ENCODE measurements around the gene NKAIN2.

Gene NKAIN2

DNA sequence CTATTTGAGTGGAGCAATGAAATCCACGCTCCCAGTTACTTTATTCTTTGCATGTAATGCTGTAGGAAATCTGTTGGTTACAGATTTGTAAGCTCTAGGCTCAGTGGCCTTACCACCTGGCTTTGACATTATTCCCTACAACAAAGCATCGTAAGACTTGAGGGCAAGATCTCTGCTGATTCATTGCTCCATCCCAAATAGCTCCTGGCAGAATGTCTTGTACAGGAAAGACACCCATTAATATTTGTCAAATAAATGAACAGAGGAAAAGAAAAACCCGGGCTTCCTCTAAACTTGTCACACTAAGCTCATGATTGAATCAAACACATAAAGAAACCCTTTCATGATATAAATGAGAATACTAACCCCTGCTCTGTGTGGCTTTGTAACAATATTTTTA lies 801.1 kb downstream of the NKAIN2 start:
- no peak for DNase-seq (ENCODE audit: low read depth)

DNA sequence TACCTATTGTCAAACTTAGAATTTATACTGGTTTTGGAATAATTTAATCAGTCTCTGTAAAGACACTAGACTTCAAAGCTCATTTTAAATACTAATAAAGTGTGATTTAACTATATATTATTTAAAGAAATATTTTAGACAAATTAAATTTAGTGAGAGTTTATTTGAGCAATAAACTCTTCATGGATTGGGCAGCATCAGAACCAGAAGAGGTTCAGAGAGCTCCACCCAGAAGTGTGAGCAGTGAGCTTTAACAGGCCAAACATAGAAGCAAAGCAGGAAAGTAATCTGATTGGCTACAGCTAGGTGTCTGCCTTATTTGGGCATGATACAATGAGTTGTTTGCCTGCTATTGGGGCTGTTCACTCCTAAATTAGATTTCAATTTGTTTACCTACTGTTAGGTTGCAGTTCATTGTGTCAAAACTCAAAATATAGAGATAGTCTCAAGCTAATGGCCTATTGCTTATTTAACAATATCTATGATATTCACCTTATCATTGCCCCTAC lies 803.5 kb downstream of the NKAIN2 start:
- no peak for DNase-seq (ENCODE audit: low read depth)

DNA sequence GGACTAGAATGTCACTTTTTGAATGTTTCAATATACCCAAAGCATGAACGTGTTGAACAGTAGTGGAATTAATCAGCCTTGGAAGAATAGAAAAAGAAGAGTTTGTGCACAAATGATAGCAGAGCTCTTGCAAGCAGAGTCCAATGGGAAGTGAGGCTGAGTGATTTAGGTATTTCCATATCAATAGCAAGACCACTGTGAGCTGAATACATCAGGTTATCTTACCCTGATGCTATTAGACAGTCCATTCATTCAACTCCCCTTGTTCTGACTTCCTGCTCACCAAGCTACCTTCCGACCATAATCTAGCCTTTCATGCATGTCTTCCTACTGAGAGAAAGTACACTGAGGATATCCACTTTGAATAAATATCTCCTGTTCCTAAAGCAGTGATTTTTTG lies 809.4 kb downstream of the NKAIN2 start:
- no peak for DNase-seq (ENCODE audit: low read depth)

DNA sequence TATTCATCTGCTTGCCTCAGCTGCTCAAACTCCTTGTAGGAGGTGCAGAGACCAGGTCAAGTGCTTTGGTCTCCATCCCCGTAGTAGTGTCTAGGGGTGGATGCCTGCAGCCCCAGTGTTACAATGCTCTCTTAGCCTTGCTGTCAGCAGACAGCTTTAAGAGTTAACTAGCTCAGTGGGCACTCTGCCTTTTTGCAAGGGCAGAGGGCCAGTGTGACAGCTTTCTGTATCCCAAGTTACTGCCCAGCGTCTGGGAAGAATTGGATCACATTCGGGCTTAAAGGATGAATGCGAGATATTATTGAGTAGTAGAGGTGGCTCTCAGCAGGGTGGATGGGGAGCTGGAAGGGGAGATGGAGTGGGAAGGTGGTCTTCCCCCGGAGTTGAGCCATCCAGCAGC lies 818.7 kb downstream of the NKAIN2 start:
- DNase-seq (ENCODE audit: low read depth) = no peak

DNA sequence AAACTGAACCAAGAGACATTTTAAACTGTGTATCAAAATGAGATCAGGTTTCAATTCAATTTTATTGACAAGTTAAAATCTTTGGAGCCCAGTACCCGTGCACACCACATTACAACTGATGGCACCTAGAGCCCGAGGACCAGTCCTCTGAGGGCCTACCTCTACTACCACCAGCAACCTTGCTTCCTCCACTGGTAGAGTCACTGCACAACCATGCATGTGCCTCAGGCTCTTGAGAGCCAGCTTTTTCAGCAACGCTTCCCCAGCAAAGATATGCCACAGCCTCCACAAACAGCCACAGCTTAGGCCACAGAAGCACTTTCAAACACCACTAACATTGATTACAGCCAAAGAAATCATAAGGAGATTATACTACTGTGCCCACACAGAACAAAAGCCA lies 830.0 kb downstream of the NKAIN2 start:
- DNase-seq (ENCODE audit: low read depth) = no peak

DNA sequence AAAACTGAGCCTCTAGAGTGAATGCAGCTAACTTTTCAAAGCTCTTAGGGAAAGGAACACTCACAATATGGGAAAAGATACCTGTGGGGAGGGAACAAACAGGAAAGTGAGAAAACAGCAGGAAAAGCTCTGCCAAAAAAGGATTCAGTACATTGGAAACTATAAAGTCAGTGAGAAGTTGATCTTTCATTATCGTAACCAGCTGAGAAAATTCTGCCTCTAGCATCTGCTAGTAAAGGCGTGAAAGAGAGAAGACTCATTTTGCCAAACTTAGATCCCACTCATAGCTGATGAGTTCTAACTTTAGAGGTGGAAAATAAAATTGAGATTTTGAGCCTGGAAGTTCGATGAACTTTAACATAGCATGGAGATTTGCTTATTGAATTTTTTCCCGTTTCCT lies 836.8 kb downstream of the NKAIN2 start:
- DNase-seq (ENCODE audit: low read depth) = no peak

DNA sequence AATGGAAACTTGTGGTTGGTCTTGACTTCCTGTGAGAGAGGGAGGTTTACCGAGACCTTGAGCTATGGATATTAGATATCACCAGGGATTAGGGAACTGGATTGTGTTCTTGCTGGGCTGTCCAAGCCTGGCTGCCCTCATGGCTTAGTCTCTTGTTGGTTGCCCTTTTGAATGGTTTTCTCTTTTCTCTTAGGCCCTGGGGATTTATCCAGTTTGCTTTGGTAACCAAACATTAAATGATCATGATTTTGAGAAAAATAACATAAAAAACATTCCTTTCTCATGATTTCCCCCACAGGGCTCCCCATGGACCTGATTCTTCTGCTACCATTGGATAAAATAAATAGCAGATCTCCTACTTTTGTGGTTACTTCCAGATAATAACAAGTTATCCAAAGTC lies 852.2 kb downstream of the NKAIN2 start:
- no peak for DNase-seq (ENCODE audit: low read depth)

DNA sequence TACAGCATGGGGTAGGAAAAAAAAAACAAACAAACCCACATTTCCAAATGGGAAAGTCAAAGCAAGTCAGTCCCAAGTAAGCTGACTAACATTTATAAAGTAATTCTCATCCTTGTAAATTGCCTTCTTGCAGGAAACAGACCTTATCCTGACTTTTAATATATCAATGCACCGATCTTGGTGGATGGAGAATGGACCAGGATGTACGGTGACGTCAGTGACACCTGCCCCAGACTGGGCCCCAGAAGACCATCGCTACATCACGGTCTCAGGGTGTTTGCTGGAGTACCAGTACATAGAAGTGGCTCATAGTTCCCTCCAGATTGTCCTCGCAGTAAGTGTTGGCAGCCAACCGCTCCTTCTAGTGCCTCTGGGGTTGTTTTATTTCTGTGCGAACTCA lies 854.4 kb downstream of the NKAIN2 start:
- no peak for DNase-seq (ENCODE audit: low read depth)

DNA sequence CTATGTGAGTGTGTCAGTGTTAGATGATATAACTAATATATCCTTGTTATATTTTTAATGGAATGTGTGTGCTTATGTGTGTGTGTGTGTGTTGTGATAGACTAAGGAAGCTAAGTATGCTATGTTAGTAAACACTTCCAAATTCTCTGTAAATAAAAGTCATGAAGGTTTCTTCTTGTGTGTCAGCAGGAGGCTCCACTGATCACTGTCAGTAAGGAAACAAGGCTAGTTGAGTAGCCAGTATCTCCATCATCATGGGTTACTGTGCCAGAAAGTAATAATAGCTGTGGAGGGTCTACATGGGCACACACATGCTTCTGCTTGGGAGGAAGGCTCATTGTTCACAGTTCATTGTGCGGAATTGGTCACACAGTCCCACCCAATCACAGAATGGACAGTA lies 855.8 kb downstream of the NKAIN2 start:
- DNase-seq (ENCODE audit: low read depth) = no peak

DNA sequence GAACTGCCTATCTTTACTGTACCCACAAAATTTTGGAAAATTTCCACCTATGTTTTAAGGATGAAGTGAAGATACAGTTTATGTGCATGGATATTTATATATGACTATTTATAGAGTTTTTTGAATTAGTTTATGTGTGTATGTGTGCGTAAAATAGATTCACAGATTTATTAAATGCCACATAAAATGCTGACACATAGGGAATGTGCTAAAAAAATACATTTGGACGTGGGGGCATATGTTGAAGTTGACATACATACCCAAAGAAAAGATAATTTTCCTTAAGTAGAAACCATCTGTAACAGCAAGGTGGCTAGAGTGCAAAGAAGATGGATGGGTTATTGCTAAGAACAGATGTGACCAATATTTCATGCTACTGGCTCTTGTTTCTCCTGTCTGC lies 856.5 kb downstream of the NKAIN2 start:
- DNase-seq (ENCODE audit: low read depth) = no peak

DNA sequence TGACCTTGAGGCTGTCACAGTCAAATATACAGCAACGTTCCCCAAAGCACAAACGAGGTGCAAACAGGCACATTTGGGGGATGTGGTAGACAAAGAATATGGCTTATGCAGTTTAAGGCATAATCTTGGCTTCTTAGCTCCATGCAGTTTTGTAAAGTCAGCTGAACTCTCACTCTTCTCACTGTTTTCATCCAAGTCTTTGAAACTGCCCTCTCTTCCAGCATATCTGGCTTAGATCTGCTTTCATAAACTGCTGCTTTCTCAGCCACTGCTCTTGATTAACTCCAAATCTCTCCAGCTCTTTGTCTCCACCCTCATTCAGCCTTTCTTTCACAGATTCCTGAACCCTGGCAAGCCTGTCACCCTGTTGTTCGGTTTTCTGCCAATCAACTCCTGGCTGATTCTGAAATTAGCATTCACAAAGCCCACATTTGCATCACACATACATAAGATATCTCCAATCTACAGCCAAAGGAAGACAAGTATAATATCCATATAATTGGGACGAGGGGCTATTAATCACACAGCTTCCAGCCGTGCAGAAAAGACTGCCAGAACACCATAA lies 857.5 kb downstream of the NKAIN2 start:
- DNase-seq (ENCODE audit: low read depth) = no peak

DNA sequence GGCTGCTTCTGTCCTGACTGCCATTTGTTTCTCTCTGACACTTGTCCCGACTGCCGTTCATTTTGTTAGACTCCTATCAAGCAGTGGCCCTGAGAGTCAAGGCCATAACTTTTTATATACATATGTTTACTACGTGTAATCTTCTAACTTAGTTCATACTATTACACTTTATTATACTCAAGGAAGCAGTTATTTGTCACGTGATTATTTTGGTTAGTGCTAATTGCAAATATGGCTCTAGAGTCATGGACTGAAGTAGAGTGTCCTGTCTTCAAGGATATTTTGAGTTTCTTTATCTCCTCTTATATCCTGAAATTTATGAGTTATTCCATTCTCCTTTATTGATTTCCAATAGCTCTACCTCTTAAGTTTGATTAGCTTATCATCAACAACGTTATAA lies 864.4 kb downstream of the NKAIN2 start:
- DNase-seq (ENCODE audit: low read depth) = no peak

DNA sequence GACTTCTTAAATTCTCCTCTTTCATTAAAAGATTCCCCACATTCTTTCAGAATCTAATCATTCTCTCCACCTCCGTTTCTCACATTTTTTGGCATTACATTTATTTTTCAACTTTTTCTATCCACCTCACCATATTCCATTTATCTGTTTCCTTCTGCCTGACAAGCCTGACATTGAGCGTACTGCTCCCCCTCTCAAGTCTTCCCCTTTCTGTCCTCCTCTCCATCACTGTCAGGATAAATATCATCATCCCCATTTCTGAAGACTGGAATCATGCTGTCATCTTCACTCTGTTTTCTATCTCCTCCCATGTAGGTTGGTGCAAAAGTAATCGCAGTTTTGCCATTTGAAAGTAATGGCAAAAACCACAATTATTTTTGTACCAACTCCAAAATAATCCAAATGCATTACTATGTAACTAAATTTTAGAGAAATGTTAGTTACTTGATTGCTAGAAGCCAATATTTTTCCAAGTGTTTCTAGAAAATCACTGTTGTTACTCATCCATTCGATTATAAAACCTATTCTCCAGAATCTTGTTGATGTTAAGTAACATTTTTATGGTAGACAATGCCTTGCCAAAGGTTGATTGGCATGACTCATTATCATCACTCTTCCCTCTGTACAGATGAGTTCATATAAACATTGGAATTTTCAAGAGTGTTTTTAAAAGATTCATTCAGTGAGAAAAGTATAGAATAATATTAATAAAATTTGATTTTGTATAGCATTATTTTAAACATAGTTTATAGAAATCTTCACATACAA lies 866.2 kb downstream of the NKAIN2 start:
- DNase-seq (ENCODE audit: low read depth) = no peak

DNA sequence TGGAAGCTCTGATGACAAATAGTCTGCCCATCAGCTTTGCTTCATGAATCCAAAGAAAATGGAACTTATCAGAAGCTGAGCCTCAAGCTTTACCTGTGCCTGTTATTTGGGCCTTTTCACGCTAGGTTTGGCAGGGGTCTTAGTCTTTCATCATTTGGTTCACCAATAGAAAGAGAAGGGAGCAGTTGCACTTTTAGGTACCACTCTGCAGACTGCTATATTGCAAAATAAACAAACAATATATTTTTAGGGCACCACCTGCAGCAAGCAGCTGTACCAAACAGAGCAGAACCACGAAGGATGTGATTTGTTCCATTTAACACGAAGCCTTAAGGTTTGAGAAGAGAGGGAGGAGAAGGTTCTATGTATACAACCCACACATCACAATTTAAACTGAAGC lies 867.1 kb downstream of the NKAIN2 start:
- DNase-seq (ENCODE audit: low read depth) = no peak

DNA sequence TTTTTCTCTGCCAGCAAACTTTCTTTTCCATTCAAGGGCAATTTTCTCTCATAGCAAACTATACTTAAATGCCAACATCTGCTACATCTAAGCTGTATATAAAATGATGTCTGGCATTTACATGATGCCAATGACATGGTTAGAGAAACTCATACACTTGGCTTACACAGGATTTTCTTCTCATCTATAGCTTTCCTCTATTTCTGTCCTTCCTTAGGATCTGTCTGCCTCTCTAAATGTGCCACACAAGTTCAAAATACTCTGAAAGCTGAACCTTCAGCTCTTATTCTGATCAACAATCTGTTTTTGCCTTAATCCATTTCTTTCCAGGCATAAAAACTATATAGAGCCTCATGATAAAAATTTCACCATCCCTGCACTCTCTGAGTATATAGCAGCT lies 867.7 kb downstream of the NKAIN2 start:
- DNase-seq (ENCODE audit: low read depth) = no peak

DNA sequence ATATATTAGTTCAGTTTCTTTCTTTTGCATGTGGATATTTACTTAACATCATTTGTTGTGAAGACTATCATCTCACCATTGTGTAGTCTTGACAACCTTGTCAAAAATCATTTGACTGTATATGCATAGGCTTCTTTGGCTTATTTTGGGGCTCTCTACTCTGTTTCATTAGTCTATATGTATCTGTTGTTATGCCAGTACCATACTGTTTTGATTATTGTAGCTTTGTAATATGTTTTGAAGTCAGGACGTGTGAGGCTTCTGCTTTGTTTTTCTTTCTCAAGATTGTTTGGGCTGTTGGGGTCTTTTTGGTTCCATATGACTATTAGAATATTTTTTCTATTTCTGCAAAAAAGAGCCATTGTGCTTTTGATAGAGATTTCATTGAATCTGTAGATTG lies 870.4 kb downstream of the NKAIN2 start:
- DNase-seq (ENCODE audit: low read depth) = no peak

DNA sequence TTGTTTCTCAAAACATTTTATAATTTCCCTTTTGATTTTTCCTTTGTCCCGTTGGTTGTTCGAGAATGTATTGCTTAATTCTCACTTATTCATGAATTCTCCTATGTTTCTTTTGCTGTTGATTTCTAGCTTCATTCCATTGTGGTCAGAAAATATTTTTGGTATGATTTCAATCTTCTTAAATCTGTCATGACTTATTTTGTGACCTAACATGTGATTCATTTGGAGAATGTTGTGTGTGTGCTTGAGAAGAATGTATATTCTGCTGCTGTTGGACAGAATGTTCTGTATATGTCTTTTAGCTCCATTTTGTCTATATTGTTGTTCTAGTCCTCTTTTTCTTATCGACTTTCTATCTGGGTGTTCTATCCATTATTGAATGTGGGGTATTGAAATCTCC lies 872.4 kb downstream of the NKAIN2 start:
- no peak for DNase-seq (ENCODE audit: low read depth)

DNA sequence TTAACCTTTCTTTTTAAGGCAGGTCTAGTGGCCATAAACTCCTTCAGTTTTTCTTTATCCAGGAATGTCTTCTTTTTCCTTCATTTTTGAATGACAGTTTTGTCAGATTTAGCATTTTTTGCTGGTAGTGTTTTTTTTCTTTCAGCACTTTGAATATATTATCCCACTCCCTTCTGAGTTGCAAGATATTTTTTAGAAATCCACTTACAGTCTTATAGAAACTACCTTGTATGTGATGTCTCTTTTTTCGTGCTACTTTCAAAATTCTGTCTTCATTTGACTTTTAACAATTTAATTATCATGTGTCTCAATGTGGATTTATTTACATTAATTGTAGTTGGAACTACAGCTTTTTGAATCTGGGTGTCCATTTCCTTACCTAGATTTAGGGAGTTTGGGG lies 874.2 kb downstream of the NKAIN2 start:
- no peak for DNase-seq (ENCODE audit: low read depth)

DNA sequence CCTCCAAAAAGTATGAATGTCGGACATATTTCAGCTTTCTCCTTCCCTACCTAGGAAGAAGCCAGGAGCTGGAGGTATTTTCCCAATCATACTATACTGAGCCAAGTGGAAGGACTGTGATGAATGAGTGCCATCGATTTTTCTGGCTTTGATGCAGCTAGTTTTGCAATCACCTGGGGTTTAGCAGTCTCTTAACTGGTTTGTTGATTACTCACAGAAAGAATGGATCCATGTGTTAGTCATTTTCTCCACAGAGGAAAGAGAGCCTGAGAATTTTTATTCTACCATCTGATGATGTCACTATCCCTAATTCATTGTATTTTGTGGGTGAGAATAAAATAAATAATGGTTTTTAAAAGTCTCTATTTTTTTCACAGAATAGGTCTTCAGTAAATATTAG lies 875.7 kb downstream of the NKAIN2 start:
- DNase-seq (ENCODE audit: low read depth) = no peak

DNA sequence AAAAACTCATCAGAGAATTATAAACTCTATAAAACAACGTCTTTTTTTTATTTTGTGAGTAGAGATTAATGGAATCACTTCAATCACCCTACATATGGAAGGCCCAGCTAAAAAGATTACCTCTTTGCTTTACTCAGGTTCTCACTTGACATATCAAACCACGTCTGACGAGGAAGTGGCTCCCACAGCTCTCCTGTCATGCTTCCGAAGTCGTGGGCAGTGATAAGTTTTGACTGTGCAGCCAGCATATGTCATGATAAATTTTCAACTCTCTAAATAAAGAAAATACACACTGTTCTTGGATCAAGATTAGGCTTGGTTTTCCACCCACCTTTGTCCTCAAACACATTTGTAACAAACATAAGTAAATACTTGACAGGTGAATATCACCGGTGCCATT lies 879.1 kb downstream of the NKAIN2 start:
- no peak for DNase-seq (ENCODE audit: low read depth)

DNA sequence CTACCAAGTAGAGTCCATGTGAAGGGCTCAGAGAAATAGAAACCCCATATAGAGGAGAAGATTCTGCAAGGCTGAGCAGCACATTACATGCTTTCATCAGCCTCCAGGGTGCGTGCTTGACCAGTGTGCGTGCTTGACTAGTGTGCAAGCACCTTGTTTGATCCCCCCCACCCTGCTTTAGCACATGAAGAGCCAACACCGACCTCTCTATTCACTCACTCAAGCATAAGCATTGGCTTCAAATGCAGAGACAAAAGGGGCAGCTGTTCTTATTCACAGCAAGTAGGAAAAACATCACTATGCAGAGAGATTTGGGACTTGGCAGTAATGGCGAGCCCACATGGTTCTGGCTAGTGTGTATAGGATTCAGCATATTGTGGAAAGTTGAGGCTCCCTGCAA lies 879.8 kb downstream of the NKAIN2 start:
- no peak for DNase-seq (ENCODE audit: low read depth)

DNA sequence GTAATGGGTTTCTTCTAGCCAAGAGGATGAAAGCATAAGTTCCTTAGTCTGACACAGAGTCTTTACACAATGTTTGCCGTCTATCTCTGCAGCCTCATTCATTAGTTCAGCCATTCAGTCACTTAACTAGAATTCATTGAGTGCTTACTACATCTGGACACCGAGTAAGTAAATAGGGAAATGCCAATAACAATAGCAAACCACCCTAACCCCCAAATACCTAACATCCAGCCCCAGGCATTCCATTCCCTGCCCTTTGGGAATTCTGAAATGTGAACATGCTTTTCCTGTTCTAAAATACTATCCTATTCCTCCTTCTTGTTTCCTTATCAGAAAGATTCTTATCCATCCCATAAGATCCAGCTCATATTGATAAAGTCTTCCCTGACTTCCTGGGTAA lies 881.0 kb downstream of the NKAIN2 start:
- DNase-seq (ENCODE audit: low read depth) = no peak

DNA sequence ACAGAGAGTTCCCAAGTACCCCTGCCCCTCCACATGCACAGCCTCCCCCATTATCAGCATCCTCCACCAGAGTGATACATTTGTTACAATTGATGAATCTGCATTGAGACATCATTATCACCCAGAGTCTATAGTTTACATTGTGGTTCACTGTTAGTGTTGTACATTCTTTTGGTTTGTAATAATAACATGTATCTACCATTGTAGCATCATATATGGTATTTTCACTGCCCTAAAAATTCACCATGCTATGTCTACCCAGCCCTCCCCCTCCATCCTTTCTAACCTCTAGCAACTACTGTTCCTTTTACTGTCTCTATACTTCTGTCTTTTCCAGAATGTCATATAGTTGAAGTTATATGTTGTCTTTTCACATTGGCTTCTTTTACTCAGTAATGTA lies 884.7 kb downstream of the NKAIN2 start:
- DNase-seq (ENCODE audit: low read depth) = no peak

DNA sequence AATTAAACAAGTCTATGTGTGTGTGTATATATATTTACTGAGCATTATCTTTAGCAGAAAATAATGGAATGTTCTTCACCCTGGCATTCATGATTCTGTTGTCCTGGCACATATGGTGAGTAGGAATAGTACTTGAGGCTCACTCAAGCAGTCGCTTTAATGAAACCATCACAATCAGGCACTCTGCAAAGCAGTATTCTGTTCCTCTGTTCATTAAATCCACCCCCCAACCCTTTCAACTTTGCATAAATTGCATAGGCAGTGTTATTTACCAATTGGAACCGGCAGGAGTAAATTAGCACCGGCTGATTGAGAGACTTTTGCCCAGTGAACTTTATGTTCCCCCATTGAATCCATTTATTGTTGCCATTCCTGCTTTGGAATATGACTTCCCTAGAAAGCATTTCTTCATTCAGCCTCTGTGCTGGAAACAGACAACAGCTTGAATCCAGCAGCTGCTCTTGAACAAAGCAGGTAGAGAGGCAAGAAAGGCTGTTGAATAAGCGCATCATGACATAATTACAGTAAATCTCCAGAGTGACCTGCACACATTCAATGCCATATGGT lies 890.6 kb downstream of the NKAIN2 start:
- no peak for DNase-seq (ENCODE audit: low read depth)

Measured in stimulated activated CD8-positive, alpha-beta memory T cell treated with anti-CD3 and anti-CD28 coated beads, Interleukin-7, amount 100 ng/mL, for 24 hours (primary cell).